Measurements from ENCODE around the gene UNKL. TPM values are rescaled to one million over a fixed set of nuclear protein-coding genes. Genes with fewer than 3 reads are reported as not detected.

The UNKL gene
- 25.5 and 31.6 TPM in 2 replicates for total RNA-seq (2014; rRNA removed; shearing (Covaris generic))

DNA sequence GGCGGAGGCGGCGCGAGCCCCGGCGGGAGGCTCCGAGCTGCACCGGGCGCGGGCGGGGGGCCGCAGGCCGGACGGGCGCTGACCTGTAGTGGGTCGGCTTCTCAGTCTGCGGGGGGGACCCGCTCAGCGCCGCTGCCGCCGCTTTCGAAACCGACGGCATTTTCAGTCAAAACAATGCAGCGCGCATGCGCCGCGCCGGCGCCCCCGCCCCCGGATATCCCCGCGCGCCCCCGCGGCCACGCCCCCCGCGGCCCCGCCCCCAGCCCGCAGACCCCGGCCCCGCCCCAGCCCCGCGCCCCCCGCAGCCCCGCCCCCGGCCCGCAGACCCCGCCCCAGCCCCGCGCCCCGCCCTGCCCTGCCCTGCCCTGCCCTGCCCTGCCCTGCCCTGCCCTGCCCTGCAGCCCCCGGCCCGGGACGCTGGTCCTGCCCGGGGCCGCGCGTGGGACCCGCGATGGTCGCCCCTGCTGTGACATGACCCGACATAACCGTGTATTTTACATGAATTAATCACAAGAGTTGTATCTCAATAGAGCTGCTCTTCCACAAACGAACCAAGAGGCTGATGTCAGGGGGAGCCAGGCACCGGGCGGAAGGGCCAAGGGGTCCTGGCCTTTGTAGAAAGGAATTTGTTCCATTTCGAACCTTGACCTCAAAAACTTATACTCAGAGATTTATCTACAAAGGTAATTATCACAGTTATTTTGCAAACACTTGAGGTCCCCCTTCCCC is at the start of gene UNKL:
TSS of gene UNKL (minus strand) at position 173 of the 729 bp plus-strand sequence. CDS start at position 160, 13 bp downstream.
- no peak for DNase-seq (ENCODE audit: low spot score)

DNA sequence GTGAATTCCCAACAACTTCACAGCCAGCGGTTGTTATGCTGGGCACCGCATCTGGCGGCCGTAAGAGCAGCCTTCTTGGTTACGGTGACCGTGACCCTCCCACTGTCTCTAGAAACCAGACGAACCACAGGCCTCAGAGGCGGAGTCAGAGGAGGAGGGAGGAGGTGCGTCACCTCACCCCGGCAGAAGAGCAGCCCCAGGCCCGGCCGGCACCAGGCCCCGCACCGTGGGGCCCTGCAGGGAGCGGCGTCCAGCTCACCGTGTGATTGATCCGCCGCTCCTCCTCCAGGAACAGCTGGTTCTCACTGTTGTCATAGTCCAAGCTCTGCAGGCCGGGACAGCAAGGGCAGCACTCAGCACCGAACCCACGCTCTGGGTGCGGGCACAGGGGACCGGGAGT is 46.6 kb upstream of the UNKL start:
- no peak for DNase-seq (ENCODE audit: low spot score)

- no peak for DNase-seq (ENCODE audit: low spot score)
Observed at GRCh38 chr16:1460602-1461138, 46.2 kb upstream of the UNKL start.

DNA sequence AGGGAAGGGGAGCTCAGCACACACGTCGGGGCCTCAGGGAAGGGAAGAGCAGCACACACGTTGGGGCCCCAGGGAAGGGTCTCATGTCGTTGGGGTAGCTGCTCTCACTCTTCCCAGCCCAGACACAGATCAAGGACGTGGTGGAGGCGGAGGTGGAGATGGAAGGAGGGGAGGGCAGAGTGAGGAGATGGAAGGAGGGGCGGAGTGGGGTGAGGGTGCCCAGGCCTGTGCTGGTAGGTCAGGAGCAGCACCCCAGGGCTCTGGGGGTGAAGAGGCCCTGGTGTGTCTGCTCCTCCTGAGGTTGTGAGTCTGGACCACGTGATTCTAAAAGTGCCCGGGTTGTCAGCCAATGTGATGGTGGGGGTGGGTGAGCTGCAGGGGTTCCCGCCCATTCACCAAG is 45.5 kb upstream of the UNKL start:
- DNase-seq (ENCODE audit: low spot score): no peak

GRCh38 chr16:1458977-1459341 is 44.5 kb upstream of the UNKL start:
- DNase-seq (ENCODE audit: low spot score): no peak

GRCh38 chr16:1458336-1458976 is 44.0 kb upstream of the UNKL start:
- no peak for DNase-seq (ENCODE audit: low spot score)

GRCh38 chr16:1457489-1458245 is 43.2 kb upstream of the UNKL start:
- DNase-seq (ENCODE audit: low spot score): no peak

GRCh38 chr16:1456951-1457350 is 42.4 kb upstream of the UNKL start:
- no peak for DNase-seq (ENCODE audit: low spot score)

DNA sequence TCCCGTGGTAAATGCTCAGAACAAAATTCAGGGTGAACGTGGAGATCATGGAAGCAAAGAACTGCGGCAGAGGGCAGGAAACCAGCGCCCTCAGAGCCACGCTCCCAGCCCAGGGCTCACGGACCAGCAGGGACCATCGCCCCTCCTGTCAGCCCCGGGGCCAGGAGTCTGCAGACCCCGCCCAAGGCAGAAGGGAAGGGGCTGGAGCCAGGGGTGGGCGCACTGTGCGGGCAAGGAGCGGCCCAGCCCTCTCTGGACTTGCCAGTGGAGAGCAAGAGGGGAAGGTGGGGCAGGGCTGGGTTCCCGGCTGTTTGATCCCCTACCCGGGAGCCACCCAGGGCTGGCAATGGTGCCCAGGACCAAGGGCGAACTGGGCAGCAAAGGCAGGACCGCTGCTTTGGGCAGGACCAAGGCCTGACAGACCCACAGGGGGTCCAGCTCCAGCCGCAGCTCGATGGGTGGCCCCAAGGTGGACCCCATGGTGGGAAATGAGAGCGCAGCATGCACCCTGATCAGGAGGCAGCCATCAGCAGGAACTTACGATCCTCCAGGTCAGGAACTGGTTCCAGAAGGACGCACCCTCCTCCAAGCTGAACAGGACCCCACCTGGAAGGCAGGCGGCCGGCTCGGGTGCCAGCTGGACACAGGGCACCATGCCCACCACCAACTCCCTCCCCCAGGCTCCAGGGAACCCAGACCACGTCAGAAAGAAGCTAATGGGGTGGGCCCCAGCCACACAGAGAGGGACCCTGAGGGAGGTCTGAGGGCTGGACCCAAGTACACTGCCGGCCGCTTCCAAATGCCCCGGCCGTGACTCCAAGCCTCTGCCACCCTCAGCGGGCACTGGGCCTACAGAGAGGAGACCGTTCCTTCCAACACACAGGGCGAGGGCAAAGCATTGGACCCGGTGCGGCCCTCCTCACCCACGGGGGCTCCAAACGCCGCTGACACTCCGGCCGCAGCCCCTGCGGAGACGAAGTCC is 41.0 kb upstream of the UNKL start:
- no peak for DNase-seq (ENCODE audit: low spot score)

DNA sequence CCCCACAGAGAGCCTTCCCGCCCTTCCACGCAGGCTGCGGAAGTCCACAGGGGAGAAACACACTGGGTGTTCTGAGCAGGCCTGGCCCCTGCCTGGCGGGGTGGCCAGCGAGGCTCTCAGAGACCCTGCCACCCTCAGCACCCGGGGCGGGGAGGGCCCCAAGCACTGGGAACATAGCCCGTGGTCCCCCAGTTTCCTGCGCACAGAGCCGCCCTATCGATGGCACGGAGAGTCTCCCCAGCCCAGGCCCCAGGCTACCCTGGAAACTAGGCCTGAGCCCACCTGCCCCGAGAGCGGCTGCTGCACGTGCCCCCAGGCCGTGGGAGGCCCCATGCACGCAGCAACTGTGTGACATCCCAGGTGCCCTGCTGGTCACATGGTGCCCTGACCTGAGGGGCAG is 40.1 kb upstream of the UNKL start:
- DNase-seq (ENCODE audit: low spot score): no peak

- DNase-seq (ENCODE audit: low spot score): no peak
Observed at GRCh38 chr16:1453316-1453715, 38.8 kb upstream of the UNKL start.

- no peak for DNase-seq (ENCODE audit: low spot score)
Observed at GRCh38 chr16:1452530-1452929, 38.0 kb upstream of the UNKL start.

DNA sequence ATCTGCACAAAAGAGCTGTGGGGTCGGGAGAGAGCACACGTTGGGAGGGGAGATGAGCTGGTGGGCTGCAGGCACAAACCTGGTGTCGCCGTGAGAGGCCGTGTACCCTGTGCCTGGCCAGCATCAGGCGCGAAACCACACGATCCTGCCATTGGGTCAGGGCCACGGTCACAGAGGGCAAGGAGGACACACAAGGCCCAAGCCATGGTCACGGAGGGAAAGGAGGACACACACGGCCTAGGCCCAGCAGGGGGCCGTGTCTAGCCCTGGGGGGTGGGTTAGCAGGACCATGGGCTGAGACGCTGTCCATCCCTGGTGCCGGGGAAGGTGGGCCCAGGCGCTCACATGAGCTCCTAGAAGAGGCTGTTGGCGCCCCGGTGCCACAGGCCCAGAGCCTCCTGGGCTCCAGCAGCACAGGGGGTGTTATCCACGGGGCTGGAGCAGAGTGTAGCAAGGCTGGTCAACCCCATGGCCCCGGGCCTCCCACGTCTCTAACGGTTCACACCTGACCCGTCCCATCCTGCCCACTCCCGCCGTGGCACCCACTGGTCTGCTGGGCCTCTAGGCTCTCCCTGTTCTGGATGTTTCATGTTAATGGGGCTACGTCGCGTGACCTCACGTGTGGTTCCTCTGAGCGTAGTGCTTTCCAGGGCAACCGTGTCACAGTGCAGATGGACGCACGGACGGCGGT is 37.3 kb upstream of the UNKL start:
- no peak for DNase-seq (ENCODE audit: low spot score)

DNA sequence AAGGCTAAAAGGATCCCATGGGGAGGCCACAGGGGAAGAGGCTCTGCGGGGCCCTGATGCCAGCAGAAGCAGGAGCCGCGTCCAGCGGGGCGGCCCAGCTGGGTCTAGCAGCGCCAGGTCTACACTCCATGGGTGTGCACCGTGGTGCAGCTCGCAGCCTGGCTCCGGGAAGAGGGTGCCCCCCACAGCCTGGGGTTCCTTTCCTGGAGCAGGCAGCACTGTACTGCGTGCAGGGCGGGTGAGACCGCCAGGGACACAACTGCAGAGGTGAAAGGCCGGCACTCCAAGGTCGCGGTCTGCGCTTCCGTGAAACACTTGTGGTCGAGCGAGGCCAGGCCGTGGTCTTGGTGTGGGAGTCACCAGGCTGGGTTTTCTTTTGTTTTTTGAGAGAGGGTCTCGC is 36.3 kb upstream of the UNKL start:
- no peak for DNase-seq (ENCODE audit: low spot score)

DNA sequence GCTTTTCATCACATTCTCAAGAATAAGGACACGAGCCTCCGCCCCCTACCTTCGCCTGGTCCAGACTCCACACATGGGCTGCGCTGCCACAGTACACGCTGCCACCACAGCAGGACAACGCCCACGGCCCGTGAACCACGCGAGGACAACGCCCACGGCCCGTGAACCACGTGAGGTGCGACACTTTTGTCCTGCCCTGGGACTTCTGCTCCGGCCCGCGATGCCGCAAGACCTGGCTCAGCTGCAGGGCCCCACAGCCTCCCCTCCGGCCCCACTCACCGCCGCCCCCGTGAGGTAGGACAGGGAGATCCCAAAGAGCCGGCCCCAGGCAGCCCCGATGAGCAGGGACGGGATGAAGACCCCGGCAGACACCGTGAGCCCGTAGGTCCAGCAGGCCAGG is 35.7 kb upstream of the UNKL start:
- DNase-seq (ENCODE audit: low spot score): no peak

GRCh38 chr16:1449201-1449788 is 34.8 kb upstream of the UNKL start:
- DNase-seq (ENCODE audit: low spot score): no peak

- DNase-seq (ENCODE audit: low spot score): no peak
Observed at GRCh38 chr16:1448536-1449116, 34.1 kb upstream of the UNKL start.

GRCh38 chr16:1447965-1448364 is 33.5 kb upstream of the UNKL start:
- no peak for DNase-seq (ENCODE audit: low spot score)

DNA sequence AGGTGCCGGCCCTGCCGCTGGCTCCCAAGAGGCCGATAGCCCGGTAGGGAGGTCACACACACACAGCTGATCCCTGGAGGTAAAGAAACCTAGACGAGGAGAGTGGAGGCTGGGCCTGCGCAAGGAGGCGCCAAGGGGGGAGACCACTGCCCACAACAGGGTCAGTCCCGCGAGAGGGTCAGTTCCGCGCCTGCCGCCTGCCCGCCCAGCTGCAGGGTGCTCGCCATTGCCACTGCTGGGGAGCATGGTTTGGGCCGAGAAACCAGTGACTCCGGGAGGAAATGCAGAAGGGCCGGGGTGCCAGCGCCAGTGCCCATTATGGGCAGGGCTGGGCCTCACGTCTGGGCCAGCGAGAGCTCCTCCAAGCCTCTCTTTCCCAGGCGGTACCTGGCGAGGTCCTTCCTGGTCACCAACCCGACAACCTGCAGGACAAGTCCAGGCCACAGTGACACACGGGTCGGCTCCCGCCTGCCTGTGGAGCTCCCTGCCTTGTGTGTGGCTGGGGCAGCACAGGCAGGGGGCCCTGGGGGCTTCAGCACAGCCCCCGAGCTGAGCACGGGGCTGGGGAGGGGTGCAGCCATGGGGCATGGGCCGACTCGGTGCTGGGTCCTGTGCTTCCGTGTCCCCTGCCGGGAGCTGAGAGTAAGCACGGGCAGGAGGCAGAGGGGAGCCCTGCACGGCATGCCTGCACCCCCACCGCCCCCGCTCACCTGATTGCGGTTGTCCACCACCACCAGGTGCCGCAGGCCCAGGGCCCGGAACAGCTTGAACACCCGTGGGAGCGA is 32.0 kb upstream of the UNKL start:
- no peak for DNase-seq (ENCODE audit: low spot score)

Measured in A172 (cell line).